ENCODE results near the gene FAF1.
A peak's percentile ranks its signal among the peaks of the same experiment; 100 is the strongest.

The FAF1 gene

DNA sequence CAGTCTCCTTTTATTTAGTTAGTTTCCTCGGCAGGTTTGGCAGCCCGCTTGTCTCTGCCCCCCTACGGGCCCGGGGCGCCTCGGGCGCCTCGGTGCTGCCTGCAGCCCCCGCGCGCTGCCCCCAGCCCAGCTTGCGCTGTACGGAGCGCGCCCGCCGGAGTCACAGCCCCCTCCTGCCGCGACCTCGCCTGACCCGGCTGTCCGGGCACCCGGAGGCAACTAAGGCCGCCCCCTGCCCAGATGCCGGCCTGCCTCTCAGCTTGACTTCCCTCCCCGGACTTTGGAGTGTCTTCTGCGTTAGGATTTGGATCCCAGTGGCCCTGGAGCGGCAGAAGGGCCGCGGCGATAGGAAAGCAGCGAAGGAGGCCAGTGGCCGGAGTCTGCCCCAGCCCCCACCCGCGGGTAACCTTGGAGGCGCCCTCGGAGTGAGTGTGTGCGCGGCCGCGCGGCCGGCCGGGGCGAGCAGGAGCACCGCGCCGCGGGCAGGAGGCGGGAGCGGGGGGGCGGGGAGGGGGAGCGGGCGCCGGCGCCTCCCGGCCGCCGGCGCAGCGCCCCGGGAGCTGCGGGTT lies 17.6 kb upstream of the FAF1 start:
- no peak for DNase-seq

DNA sequence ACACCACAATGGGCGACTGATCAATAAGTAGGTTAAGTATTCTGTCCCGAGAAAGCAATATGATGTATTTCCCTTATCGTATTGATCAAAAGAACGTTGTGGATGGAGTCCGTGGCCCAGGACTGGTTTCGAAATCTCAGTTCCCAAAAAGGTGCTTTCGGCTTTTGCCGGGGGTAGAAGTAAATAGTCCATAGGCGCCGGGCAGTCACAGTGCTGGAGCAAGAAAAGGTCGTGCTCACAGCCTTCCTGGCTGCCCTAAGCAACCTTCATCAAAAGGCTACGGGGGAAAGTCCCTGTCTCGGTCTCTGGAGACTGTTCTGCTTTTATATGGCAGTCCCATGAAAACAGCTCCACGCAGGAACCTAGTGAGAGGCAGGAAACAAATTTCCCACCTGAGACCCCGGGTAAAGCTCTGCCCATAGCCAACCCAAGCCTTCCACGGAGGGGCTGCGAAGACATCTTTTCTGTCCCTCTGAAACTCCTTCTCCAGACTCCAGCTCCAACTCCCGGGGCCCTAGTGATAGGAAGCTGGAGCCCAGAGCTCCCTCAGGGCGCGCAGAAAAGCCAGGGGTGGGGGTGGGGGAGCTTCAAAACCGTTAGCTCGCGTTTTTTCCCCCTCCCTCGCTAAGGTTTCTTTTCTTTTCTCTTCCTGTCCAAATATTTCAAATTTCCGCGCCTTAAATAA lies 17.0 kb upstream of the FAF1 start:
- peak; percentile 26 for DNase-seq

DNA sequence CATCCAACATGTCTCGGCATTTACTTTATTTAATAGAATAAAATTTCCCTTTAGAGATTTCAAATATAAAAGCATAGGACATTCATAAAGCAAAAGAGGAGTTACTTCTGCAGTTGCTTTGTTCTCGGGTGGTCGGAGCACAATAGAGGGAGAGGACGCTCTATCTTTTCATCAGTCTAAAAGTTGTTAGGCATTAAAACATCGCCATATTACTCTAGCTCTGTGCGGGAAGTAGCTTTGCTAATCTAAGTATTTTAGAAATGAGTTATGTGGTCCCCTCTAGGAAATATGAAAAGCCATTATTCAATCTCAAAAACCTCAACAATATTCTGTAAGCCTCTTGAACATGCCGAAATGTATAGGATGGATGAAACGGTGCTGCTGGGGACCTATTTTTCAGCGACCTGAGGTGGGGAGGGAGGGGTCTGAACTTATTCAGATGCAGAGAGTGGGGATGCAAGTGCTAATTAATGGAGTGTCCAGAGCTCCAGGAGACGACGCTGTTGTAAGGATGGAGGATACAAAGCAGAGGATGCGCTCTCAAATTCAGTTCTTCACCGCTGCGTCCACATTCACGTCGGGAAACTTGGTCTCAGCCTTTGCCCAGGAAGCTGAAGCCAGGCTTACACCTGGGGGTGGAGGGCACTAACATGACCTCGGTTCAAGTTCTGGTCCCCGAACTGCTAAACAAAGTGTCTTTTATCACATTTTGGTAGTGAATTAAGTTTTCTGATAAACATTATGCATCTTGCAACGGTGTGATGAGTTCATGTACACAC lies 16.2 kb upstream of the FAF1 start:
- DNase-seq, result peak; percentile 51

DNA sequence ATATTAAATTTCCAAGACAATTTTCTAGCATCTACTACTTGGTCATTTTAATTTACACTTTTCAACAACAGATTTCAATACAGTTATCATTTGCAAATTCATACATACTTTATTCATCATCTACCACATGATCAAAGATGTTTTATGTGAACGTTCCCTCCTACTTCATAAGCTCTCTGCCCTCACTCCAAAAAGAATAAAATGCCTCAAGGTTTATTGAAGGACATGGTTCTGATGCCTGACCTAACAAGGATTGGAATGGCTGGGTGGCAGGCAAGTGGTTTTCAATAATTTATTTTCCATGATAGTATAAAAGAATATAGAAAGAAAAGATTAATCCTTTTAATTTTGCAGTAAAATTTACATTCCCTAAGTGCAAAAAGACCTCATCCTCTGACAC lies 15.4 kb upstream of the FAF1 start:
- no peak for DNase-seq

DNA sequence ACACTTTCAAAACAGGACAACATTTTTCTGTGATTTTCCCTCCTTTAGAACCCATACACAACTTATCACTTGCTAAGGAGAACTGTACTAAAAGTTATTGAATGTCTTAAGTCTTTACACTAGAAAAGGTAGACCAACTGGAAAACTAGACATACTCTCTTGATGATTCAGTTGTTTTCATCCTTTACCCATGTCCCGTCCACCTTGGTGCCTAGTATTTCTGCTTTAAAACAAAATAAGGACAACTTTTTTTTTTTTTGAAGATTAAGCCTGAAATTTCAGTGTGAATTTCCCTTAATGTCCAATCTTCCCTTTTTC lies 14.5 kb upstream of the FAF1 start:
- no peak for DNase-seq

DNA sequence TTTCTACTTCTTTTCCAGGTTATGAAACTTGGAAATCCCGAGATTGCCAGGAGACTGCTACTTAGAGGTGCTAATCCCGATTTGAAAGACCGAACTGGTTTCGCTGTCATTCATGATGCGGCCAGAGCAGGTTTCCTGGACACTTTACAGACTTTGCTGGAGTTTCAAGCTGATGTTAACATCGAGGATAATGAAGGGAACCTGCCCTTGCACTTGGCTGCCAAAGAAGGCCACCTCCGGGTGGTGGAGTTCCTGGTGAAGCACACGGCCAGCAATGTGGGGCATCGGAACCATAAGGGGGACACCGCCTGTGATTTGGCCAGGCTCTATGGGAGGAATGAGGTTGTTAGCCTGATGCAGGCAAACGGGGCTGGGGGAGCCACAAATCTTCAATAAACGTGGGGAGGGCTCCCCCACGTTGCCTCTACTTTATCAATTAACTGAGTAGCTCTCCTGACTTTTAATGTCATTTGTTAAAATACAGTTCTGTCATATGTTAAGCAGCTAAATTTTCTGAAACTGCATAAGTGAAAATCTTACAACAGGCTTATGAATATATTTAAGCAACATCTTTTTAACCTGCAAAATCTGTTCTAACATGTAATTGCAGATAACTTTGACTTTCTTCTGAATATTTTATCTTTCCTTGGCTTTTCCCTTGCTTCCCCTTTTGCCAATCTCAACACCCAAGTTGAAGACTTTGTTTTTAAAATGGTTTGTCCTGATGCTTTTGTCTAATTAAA lies 14.0 kb upstream of the FAF1 start:
- no peak for DNase-seq

DNA sequence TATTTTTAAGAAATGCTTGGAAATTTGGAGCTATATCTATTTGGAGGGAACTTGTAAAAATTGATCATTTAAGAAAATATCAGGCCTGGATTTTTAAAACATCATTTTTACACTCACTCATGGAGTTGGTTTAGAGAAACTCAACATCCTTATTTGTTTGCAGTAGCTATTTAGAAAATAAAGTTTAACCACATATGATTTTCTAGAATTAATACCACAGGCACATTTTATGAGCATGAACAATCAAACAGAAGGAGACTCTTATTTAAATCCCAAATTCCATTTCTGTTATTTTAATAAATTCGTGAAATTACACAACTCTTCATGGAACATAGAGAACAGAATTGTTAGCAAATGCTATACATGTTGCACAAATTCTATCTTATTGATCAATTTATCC lies 13.2 kb upstream of the FAF1 start:
- no peak for DNase-seq

DNA sequence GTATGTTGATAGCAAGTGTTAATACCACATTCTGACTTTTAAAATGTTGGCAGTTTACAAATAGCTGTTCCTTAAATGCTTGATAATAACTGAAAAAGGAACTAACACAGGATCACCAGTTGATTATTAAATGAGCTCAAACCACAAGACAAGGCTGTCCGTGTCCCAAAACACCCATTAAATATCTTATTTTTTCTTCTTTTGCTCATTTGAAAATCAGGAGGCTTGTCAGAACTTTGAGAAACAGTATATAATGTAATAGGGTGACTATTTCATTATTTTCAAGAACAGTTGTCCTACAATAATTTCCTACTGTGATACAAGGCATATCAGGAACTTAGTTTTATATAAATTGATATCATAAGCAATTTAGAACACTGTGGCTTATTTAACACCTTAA lies 12.7 kb upstream of the FAF1 start:
- no peak for DNase-seq

DNA sequence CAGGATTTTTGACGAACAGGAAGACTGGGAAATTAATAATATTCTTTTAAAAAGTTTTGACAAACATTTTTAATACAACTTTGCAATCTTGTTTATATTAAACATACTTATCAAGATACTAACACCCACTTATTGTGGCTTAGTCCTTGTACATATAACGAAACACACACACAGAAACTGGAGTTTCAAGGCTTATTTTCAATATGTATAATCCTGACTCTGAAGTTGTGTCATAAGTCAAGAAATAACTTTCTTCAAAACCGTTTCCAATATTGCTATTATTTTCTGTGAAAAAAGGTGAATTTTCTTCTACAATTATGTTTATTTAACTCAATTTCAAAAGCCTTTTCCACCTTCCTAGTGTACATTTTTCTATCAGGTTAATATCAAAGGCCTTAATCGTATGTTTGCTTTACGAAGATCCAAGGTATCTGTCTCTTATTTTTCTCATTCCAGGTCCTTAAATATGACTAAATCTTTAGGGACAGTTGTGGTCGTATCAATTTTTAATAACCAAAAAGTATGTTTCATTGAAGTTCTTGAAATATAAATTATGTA lies 11.8 kb upstream of the FAF1 start:
- peak; percentile 55 for DNase-seq

DNA sequence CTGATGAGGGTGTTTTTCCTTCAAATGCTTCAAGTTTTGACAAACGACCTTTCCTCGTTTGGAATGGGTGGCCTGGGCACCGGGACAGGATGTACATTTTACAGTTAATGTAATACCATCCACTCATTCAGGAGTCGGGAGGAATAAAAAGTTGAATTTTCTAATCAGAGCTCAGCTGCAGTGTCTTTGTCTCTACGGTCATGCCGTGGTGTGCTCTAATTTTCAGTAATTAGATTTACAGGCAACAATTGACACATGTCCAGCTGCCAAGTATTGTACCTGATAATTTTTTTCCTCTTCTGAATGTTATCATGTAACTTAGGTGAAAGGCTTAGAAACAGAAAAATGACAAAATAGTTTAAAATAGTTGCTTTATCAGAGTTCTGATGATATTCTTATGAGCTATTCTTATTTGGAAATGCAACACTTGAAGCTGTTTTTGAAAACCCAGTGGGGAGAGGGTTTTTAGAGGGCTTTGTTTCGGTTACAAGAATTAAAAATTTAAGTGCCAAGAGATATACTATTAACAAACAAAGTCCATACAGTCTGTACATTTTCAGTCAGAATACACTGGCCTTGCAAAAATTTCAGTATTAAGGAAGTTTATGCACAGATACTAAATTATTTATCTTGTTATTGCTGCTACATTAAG lies 11.0 kb upstream of the FAF1 start:
- DNase-seq, result no peak

DNA sequence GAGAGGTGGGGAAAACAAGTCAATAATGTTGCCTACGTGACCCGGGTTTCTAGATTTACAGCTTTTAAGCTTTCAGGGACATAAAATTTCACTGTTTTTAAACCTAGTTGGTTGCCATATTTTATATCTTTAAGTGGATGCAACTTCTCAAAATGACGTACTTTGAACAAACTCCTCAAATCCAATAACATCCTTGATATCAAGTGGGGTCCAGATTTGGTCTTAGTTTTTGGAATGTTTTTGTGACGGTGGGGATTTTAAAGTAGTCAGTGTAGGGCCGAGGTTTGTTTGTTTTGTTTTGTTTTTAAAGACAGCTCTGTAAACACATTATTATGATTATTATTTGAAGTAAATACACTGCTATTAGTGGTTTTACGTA lies 10.4 kb upstream of the FAF1 start:
- no peak for DNase-seq

DNA sequence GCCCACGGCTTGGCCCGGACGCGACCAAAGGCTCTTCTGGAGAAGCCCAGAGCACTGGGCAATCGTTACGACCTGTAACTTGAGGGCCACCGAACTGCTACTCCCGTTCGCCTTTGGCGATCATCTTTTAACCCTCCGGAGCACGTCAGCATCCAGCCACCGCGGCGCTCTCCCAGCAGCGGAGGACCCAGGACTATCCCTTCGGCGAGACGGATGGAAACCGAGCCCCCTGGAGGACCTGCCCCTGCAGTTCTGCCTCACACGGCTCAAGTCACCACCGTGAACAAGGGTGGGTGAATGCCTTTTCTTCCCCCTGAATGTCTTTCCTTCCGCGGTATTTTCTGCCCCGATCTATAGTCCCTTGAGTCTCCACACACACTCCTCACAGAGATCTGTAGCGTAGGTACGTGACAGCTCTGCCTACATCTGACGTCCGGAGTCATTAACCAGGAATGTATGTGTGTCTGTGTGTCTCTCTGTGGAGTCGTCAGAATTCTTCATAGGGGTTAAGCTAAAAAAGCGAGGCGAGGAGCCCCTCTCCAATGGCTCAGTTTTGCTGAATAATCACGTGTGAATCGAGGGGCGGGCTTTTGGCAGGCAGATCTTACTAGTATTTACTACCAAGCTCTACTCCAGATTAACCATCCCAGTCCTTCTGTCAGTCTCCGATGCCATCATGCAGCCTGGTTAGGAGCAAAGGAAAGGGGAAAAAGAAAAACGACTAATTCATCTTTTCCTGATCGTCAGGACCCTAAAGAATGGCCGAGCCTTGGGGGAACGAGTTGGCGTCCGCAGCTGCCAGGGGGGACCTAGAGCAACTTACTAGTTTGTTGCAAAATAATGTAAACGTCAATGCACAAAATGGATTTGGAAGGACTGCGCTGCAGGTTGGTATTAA lies 9.8 kb upstream of the FAF1 start, which contains the start of gene CDKN2C:
Gene CDKN2C (plus strand): TSS at position 635 of the 898 bp plus-strand sequence. CDS start 124 bp downstream, at position 759.
- DNase-seq, result peak; percentile 53

DNA sequence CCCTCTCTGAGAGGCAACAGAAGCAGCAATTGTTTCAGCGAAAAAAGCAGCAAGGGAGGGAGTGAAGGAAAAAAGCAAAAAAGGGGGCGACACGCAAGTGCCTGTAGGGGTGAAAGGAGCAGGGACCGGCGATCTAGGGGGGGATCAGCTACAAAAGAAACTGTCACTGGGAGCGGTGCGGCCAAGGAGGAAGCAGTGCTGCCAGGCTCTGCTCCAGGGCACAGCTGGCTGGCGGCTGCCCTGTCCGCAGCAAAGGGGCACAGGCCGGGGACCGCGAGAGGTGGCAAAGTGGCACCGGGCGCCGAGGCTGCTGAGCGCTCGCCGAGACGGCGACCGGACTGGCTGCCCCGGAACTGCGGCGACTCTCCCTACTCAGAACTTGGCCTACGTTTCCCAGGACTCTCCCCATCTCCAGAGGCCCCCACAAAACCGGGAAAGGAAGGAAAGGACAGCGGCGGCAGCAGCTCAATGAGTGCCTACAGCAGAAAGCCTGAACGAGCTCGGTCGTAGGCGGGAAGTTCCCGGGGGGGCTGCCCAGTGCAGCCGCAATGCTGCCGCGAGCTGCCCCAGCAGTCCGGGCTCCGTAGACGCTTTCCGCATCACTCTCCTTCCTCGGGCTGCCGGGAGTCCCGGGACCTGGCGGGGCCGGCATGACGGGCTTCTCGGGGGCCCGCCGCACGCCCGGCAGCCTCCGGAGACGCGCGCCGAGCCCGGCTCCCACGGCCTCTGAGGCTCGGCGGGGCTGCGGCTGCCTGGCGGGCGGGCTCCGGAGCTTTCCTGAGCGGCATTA lies 8.9 kb upstream of the FAF1 start:
- DNase-seq, result peak; percentile 38

DNA sequence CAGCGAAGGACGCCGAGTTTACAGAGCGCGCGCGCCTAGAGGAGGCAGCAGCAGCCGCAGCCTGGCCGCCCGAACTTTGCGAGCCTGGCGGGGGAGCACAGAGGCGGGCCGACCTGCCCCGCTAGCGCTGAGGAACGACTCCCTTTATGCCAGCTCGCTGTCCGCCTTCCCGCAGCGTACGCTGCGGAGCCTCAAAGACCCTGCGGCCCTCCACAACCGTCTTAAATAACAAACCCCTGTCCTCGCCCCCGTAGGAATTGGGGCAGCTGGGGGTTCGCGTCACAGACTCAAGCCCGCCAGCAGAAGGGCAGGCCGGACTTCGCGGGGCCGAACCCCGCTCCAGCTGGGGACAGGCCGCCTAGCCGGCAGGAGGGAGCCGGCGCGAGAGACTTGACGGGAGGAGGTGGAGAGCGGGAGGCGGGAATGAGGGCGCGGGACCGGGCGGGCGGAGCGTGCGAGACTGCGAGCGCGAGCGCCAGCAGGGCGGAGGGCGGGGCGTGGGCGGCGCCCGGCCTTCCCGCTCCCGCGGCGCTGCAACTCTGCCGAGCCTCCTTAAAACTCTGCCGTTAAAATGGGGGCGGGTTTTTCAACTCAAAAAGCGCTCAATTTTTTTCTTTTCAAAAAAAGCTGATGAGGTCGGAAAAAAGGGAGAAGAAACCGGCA lies 8.2 kb upstream of the FAF1 start:
- peak; percentile 84 for DNase-seq

DNA sequence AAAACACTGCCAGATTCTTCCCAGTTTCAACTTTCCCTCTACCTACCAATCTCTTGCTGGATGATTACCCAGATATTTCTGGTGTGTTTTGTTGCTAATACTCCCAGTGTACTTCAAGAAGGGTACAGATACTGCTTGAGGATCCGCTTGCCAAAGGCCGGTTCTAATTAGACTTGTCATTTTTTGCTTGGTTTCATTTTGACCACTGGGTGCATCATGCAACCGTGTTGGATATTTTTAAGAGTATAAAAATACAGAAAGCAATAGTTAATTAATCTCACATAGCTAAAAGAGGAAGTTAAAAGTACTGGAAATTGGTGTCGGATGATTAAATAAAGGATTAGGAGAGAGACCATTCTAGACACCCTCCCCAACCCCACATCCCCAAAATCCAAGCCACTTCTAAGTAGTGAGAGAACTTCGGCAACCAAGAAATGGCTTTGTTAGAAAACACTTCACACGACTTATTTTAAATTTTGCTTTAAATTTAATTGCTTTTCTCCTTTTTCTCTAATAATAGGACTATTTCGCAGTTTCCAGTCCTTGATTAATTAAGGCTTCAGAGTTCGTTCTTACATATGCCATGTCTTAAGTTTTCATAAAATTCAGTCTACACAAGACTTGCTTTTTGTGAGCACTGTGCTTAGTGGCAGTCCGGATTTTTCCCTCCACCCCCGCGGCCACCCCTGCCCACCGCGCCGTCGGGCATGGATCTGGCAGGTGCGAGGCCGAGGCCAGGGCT lies 7.5 kb upstream of the FAF1 start:
- DNase-seq, result no peak

DNA sequence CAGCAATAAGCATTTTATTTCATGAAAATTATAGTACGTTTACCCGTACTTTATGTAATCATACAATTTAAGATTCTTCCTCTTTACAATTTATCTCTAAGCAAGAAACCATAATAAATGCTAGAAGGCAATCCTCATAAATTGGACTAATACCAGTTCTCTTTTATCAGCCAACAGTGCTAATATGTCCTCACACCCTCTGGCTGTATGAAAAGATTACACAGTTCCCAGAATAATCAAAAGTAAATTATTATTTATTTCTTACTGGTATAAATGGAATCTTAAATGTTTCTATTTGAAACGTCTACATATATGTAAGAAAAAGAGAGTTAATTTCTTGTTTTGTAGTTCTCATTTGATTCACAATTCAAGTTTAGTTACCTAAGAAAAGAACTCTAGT lies 6.9 kb upstream of the FAF1 start:
- DNase-seq, result no peak

DNA sequence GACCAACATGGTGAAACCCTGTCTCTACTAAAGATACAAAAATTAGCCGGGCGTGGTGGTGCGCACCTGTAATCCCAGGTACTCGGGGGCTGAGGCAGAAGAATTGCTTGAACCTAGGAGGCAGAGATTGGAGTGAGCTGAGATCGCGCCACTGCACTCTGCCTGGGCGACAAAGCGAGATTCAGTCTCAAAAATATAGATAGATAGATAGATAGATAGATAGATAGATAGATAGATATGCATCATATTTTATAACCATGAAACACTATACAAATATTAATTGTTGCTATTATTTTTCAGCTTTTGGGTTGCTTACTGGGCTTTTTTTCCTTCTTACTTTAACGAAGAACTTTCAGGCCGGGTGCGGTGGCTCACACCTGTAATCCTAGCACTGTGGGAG lies 4.8 kb upstream of the FAF1 start:
- DNase-seq, result no peak

DNA sequence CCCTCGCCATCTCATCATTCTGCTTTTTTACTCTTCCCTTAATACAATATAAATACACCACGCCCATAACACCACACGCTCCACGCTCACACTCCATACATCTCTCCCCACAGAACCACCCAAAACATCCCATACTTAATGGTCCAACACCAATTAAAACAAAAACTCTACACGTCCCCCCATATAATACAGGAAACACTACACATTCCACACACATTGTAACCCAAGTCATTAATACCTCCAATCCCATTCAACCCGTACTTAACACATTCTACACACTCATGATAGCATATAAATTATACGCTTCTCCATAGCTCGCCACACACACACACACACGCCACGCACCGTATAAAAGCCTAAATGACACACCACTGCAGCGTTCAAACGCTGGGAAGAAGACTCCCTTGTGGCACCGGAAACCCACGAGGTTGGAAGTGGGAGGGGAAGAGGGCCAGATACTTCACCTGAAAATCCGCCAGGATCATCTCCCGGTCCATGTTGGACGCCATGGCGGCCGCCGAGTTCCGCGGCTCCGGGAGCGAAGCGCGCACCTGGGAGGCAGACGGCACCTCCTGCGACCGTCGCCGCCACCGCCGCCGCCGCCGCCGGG lies 659 bp downstream of the FAF1 start:
- peak; percentile 25 for DNase-seq

DNA sequence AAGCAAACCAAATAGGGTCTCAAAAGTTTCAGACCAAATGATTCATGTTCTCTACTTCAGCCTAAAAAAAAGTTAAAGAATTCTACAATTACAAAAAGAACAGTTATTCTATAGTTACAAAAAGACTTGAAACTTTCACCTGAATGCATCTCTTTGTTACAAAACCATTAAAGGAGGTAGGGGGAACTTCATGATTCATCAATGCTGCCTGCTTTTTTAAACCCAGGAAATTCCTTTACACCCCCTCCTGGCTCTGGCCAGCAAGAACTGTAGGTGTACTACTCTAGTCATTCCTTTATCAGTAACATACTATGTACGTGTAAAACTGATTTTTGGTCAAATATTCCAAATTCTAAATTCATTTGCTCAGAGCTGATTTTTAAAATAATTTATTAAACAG lies 5.0 kb downstream of the FAF1 start:
- no peak for DNase-seq

Measured in activated CD4-positive, alpha-beta T cell treated with anti-CD3 and anti-CD28 coated beads, Interleukin-2, Interleukin-6, amounts not matched to agents 100 ng/mL and 50 ng/mL, durations not matched to agents 16 hours and 8 hours (primary cell).